ENCODE data around the gene CACNB1. TPM values are rescaled to one million over a fixed set of nuclear protein-coding genes. Genes with fewer than 3 reads are reported as not detected.
A peak's percentile ranks its signal among the peaks of the same experiment; 100 is the strongest.

CACNB1 gene
- total RNA-seq, 4 donors from 2014 or later, result 7.1 to 20.3 (median 15.0) TPM

GRCh38 chr17:39231091-39231561, 33.7 kb upstream of the CACNB1 start:
- Histone ChIP-seq H3K4me3 (no peak overlapping the region), H3K27ac (peak overlapping the region in 1 of 4 donors; percentile 63), H3K27me3 (peaks cover 0 to 86% of the 10 kb centered on the region in 2 donors), H3K36me3 (no peaks in the 10 kb centered on the region), H3K9me3 (no peaks in the 10 kb centered on the region), H3K4me1 (peaks cover 0 to 26% (median 6%) of the 10 kb centered on the region in 4 donors)
- 30 to 44% methylated on average over 8 to 9 of the region's 10 CpGs for WGBS, 2 donors
- TF ChIP-seq POLR2A (IDR thresholded peaks at IDR 0.05), result no peak
- no peak for TF ChIP-seq CTCF (IDR thresholded peaks at IDR 0.05)
- no peak for TF ChIP-seq EP300 (IDR thresholded peaks at IDR 0.05)
- DNase-seq (ENCODE audit: low spot score in 2 of 2), result no peak

- Histone ChIP-seq H3K27me3 (peaks cover 0 to 88% of the 10 kb centered on the region in 2 donors), H3K4me1 (peaks cover 0 to 33% (median 13%) of the 10 kb centered on the region in 4 donors), H3K9me3 (no peaks in the 10 kb centered on the region), H3K36me3 (no peaks in the 10 kb centered on the region), H3K27ac (no peak overlapping the region), H3K4me3 (no peak overlapping the region)
- WGBS, 2 donors, result 35 to 75% methylated on average over 1 of the region's 1 CpG
- TF ChIP-seq EP300 (IDR thresholded peaks at IDR 0.05) (no peak), CTCF (IDR thresholded peaks at IDR 0.05) (no peak), POLR2A (IDR thresholded peaks at IDR 0.05) (no peak)
- no peak for DNase-seq (ENCODE audit: low spot score in 2 of 2)
These were observed 32.9 kb upstream of the CACNB1 start for GRCh38 chr17:39230361-39230760.

GRCh38 chr17:39229274-39229913, 31.9 kb upstream of the CACNB1 start:
- 66 to 76% methylated on average over 11 of the region's 11 CpGs for WGBS, 2 donors
- Histone ChIP-seq H3K27ac (no peak overlapping the region), H3K9me3 (no peaks in the 10 kb centered on the region), H3K4me3 (no peak overlapping the region), H3K36me3 (no peaks in the 10 kb centered on the region), H3K27me3 (peaks cover 0 to 88% of the 10 kb centered on the region in 2 donors), H3K4me1 (peaks cover 0 to 43% (median 17%) of the 10 kb centered on the region in 4 donors)
- DNase-seq (ENCODE audit: low spot score in 2 of 2), result no peak
- no peak for TF ChIP-seq CTCF (IDR thresholded peaks at IDR 0.05)
- no peak for TF ChIP-seq POLR2A (IDR thresholded peaks at IDR 0.05)
- no peak for TF ChIP-seq EP300 (IDR thresholded peaks at IDR 0.05)

- H3K4me1 ChIP-seq, result peaks cover 0 to 41% (median 17%) of the 10 kb centered on the region in 4 donors
- 47 to 68% methylated on average over 2 of the region's 2 CpGs for WGBS, 2 donors
These were observed 30.0 kb upstream of the CACNB1 start for GRCh38 chr17:39227364-39227919.

More at GRCh38 chr17:39227364-39227919, 30.0 kb upstream of the CACNB1 start:
- TF ChIP-seq EP300 (IDR thresholded peaks at IDR 0.05) (no peak), CTCF (IDR thresholded peaks at IDR 0.05) (no peak), POLR2A (IDR thresholded peaks at IDR 0.05) (no peak)
- no peaks in the 10 kb centered on the region for H3K36me3 ChIP-seq
- no peak overlapping the region for H3K27ac ChIP-seq
- H3K4me3 ChIP-seq, result no peak overlapping the region
- H3K27me3 ChIP-seq, result peaks cover 0 to 77% of the 10 kb centered on the region in 2 donors
- no peaks in the 10 kb centered on the region for H3K9me3 ChIP-seq
- DNase-seq (ENCODE audit: low spot score in 2 of 2), result no peak

Data from tibial nerve (tissue), 4 donors.